ENCODE data around the gene MAP3K2.

DNA sequence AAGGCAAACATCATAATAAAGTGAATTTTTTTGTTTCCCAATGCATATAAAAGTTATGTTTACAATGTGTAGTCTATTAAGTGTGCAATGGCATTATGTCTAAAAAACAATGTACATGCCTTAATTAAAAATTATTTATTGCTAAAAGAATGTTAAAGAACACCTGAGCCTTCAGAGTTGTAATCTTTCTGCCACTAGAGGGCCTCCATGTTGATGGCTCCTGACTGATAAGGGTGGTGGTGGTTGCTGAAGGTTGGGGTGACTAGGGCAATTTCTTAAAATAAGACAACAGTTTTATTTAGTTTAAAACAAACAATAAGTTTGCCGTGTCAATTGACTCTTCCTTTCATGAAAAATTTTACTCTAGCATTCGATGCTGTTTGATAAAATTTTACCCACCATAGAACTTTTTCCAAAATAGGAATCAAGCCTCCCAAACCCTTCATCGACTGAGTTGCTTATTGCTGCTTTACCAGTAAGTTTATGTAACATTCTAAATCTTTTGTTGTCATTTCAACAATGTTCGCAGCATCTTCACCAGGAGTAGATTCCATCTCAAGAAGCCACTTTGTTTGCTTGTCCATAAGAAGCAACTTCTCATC, 32.3 kb downstream of the MAP3K2 start:
- TF ChIP-seq, protein P1, sequence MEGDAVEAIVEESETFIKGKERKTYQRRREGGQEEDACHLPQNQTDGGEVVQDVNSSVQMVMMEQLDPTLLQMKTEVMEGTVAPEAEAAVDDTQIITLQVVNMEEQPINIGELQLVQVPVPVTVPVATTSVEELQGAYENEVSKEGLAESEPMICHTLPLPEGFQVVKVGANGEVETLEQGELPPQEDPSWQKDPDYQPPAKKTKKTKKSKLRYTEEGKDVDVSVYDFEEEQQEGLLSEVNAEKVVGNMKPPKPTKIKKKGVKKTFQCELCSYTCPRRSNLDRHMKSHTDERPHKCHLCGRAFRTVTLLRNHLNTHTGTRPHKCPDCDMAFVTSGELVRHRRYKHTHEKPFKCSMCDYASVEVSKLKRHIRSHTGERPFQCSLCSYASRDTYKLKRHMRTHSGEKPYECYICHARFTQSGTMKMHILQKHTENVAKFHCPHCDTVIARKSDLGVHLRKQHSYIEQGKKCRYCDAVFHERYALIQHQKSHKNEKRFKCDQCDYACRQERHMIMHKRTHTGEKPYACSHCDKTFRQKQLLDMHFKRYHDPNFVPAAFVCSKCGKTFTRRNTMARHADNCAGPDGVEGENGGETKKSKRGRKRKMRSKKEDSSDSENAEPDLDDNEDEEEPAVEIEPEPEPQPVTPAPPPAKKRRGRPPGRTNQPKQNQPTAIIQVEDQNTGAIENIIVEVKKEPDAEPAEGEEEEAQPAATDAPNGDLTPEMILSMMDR (IDR thresholded peaks at IDR 0.05): no peak
- no peak for TF ChIP-seq POLR2A (IDR thresholded peaks at IDR 0.05)
- TF ChIP-seq POLR2AphosphoS5 (IDR thresholded peaks at IDR 0.05; ENCODE audit: insufficient read depth in 1 of 2, low read depth in 1 of 2): no peak
